ENCODE measurements around the gene TOP3B. TPM values are rescaled to one million over a fixed set of nuclear protein-coding genes. Genes with fewer than 3 reads are reported as not detected.

TOP3B gene
- total and polyA plus RNA-seq, 9 of the 15 experiments (the other 6 are each of a cell fraction or from before 2014, with no cell fraction given), result 3.0 to 188 (median 112) TPM

GRCh38 chr22:21959274-21960074 lies 23.1 kb downstream of the TOP3B start (continued):
- TF ChIP-seq SNIP1 (IDR thresholded peaks at IDR 0.05; ENCODE audit: low read depth) (no peak), ZNF143 (CRISPR knock-in tag; IDR thresholded peaks at IDR 0.05) (peak; percentile 57), CHCHD3 (CRISPR knock-in tag; IDR thresholded peaks at IDR 0.05) (no peak), ZSCAN32 (CRISPR knock-in tag; IDR thresholded peaks at IDR 0.05) (no peak), ZC3H11A (IDR thresholded peaks at IDR 0.05; ENCODE audit: low read depth, low read length) (no peak), PHB2 (IDR thresholded peaks at IDR 0.05; ENCODE audit: low read depth) (no peak), BRF1 (IDR thresholded peaks at IDR 0.05; ENCODE audit: borderline replicate concordance, extremely low read depth, insufficient read length) (no peak), JUNB (CRISPR knock-in tag; conservative IDR thresholded peaks at IDR 0.05) (no peak), KAT8 (IDR thresholded peaks at IDR 0.05; ENCODE audit: low read depth) (no peak), XRCC4 (IDR thresholded peaks at IDR 0.05; ENCODE audit: extremely low read depth, insufficient read depth, insufficient read length) (no peak), SETDB1 (IDR thresholded peaks at IDR 0.05; ENCODE audit: low read length) (peak; percentile 65), HMBOX1 (IDR thresholded peaks at IDR 0.05) (no peak), CTCF (IDR thresholded peaks at IDR 0.05 in 2 of 3, conservative IDR thresholded peaks at IDR 0.05 in 1 of 3; ENCODE audit: insufficient read depth in 2 of 3, low read depth in 1 of 3, low read length in 3 of 3) (peak in 1 of 3 experiments; percentile 5; a peak in 1 of 6 replicates), KLF1 (tag; IDR thresholded peaks at IDR 0.05) (0 out of 2 replicates have a peak, but pooled peaks have one; percentile 18), XRCC5 (IDR thresholded peaks at IDR 0.05; ENCODE audit: low read depth, low read length) (no peak)
- TF ChIP-seq, protein P1, sequence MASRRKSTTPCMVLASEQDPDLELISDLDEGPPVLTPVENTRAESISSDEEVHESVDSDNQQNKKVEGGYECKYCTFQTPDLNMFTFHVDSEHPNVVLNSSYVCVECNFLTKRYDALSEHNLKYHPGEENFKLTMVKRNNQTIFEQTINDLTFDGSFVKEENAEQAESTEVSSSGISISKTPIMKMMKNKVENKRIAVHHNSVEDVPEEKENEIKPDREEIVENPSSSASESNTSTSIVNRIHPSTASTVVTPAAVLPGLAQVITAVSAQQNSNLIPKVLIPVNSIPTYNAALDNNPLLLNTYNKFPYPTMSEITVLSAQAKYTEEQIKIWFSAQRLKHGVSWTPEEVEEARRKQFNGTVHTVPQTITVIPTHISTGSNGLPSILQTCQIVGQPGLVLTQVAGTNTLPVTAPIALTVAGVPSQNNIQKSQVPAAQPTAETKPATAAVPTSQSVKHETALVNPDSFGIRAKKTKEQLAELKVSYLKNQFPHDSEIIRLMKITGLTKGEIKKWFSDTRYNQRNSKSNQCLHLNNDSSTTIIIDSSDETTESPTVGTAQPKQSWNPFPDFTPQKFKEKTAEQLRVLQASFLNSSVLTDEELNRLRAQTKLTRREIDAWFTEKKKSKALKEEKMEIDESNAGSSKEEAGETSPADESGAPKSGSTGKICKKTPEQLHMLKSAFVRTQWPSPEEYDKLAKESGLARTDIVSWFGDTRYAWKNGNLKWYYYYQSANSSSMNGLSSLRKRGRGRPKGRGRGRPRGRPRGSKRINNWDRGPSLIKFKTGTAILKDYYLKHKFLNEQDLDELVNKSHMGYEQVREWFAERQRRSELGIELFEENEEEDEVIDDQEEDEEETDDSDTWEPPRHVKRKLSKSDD (conservative IDR thresholded peaks at IDR 0.05; ENCODE audit: low read length), result no peak
- TF ChIP-seq, protein P2, sequence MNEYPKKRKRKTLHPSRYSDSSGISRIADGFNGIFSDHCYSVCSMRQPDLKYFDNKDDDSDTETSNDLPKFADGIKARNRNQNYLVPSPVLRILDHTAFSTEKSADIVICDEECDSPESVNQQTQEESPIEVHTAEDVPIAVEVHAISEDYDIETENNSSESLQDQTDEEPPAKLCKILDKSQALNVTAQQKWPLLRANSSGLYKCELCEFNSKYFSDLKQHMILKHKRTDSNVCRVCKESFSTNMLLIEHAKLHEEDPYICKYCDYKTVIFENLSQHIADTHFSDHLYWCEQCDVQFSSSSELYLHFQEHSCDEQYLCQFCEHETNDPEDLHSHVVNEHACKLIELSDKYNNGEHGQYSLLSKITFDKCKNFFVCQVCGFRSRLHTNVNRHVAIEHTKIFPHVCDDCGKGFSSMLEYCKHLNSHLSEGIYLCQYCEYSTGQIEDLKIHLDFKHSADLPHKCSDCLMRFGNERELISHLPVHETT (CRISPR knock-in tag; conservative IDR thresholded peaks at IDR 0.05 in 1 of 2, IDR thresholded peaks at IDR 0.05 in 1 of 2), result no peak
- TF ChIP-seq, protein P3, sequence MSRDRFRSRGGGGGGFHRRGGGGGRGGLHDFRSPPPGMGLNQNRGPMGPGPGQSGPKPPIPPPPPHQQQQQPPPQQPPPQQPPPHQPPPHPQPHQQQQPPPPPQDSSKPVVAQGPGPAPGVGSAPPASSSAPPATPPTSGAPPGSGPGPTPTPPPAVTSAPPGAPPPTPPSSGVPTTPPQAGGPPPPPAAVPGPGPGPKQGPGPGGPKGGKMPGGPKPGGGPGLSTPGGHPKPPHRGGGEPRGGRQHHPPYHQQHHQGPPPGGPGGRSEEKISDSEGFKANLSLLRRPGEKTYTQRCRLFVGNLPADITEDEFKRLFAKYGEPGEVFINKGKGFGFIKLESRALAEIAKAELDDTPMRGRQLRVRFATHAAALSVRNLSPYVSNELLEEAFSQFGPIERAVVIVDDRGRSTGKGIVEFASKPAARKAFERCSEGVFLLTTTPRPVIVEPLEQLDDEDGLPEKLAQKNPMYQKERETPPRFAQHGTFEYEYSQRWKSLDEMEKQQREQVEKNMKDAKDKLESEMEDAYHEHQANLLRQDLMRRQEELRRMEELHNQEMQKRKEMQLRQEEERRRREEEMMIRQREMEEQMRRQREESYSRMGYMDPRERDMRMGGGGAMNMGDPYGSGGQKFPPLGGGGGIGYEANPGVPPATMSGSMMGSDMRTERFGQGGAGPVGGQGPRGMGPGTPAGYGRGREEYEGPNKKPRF (IDR thresholded peaks at IDR 0.05; ENCODE audit: low read depth, low read length), result no peak
